KBM-7 (cell line): ENCODE data around the gene KRT6B.
"Not testable (repeated sequence)": the region's sequence is repeated elsewhere in the genome, so short reads cannot be mapped to it uniquely, and the experiment has no call there.

Source experiments
- DNase-seq: peaks from one replicate; pipeline ENCODE4 v3.0.0-alpha.2; 2015
- in situ Hi-C: fragments of 300-500 bp; cut with MboI; formaldehyde crosslinking; loops from 2 replicates; pipeline ENCODE4 v1.14.3; 2020; ENCODE audit warnings: low sequenced_read_pairs, low pct_unique_long_range_greater_than_20kb, mixed read lengths

Gene KRT6B

DNA sequence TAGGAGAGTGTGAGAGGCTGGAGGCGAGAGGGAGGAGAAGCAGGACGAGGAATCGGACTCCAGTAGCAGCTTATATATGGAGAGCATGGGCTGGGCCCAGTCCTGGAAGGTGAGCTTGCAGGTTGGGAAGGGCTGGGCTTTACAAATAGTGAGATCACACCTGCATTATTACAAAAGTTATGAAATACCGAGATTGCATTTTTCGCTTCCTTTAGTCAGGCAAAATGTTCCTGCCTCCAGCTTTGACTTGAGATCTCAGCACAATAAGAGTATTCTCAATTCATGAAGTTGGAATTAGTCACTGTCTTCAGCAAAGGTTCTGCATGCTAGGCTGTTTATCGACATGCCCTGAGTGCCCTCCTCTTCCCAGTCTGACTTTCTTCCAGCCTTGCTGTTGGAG lies at the start of gene KRT6B:
Gene KRT6B, minus strand, starts transcription at position 46 of the 400 bp plus-strand sequence. CDS start 68 bp downstream, outside the sequence.
- in situ Hi-C loops, result no loop called here
- no peak for DNase-seq

GRCh38 chr12:52501490-52501889 lies 49.5 kb upstream of the KRT6B start:
- in situ Hi-C loops, result no loop called here
- no peak for DNase-seq

GRCh38 chr12:52500574-52500973 lies 48.6 kb upstream of the KRT6B start:
- in situ Hi-C loops, DNase-seq: not testable (repeated sequence)

- in situ Hi-C loops, result no loop called here
- DNase-seq, result no peak
These were observed 48.0 kb upstream of the KRT6B start for GRCh38 chr12:52499806-52500560.

DNA sequence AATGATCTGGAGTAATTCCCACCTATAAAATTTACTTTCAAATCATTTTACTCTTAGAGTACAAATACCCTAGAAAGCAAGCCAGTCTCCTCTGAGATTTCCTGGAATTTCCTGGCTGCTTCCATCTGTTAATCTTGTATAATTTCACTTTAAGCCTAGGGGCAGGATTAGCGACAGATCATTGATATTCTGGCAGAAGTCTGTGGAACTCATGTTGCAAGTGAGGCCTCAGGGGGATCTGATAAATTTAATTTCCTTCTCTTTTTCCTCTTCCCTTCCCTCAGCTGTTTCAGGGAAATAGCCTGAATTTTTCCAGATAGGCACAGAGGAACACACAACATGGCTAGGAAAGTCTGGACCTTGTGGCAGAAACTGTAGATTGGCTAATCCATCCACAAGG lies 47.0 kb upstream of the KRT6B start:
- no peak for DNase-seq
- in situ Hi-C loops, result no loop called here

DNA sequence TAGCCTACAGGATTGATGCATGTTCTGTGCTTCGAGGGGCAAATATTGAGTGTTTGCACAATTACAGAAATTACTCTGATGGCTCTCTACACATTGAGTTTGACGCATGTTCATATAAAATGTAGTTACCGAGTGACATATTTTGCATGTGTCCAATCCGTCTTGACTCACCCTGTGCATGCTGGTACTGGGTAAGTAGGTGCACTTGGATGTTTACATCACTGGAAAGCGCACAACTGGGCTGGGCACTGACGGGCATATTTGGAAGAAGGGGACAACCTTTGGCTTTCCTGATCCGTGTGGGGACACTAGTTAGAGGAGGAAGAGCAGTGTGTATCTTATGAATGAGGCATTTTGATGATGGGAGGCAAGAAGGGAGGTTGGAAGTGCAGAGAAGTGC lies 46.0 kb upstream of the KRT6B start:
- in situ Hi-C loops, result no loop called here
- no peak for DNase-seq

GRCh38 chr12:52496590-52497071 lies 44.7 kb upstream of the KRT6B start:
- no peak for DNase-seq
- in situ Hi-C loops, result no loop called here

DNA sequence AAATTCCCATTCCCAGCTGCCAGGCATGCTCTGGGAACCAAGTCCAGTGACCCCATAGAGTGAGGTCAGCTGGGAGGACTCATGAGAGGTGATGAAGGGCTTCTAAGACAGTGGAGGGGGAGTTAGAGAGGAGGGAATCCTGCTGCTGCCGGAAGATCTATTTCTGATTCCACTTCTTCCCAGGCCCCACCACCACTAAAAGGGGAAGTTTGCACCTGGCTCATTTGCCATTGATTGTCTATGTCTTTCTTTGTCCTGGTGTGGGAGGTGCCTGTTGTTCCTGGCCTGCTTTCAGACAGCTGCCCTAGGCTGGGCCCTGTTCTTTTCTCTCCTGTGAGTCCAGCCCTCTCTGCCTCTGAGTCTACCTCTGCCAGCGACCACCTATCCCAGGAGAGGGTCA lies 44.1 kb upstream of the KRT6B start:
- in situ Hi-C loops, result no loop called here
- DNase-seq, result peak; percentile 38

- in situ Hi-C loops, result no loop called here
- DNase-seq, result peak; percentile 36
These were observed 43.4 kb upstream of the KRT6B start for GRCh38 chr12:52495389-52495788.

GRCh38 chr12:52494518-52494917 lies 42.6 kb upstream of the KRT6B start:
- in situ Hi-C loops, result no loop called here
- no peak for DNase-seq

DNA sequence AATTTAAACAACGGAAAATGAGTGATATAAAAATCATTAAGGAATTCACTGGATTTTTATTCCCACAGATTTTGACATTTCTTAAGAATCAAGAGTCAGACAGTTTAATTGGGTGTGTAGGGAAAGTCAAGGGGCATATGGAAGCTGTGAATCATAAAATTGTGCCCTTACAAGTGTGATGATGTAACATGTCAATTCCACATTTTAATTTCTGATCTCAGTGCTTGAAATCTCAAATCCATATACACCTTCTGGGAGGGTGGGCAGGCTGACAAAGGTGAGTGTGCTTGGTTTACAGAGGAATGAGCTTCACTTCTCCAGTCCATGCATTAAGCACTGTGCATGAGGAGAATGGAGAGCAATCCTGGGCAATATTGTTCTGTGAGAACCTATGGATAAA lies 42.2 kb upstream of the KRT6B start:
- DNase-seq, result no peak
- in situ Hi-C loops, result no loop called here

- DNase-seq, result no peak
- in situ Hi-C loops, result no loop called here
These were observed 41.2 kb upstream of the KRT6B start, which contains the start of gene KRT6A for GRCh38 chr12:52493172-52493571. KRT6A (minus strand) TSS chr12:52493257; CDS start chr12:52493188, 69 bp downstream.

DNA sequence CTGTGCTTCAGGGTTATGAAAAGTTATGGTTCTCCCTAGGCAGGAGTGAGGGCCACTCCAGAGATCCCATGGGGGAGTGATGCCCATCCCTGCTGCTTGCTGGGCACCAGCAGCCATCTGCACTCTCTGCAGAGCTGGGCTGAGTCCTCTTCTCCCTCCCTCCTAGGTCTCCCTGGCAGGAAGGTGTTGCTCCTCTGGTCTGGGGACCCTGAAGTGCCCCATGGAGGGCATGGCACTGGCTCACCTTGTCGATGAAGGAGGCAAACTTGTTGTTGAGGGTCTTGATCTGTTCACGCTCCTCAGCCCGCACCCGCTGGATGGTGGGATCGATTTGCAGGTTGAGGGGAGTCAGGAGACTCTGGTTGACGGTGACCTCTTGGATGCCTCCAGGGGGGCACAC lies 40.5 kb upstream of the KRT6B start:
- DNase-seq, in situ Hi-C loops: not testable (repeated sequence)

DNA sequence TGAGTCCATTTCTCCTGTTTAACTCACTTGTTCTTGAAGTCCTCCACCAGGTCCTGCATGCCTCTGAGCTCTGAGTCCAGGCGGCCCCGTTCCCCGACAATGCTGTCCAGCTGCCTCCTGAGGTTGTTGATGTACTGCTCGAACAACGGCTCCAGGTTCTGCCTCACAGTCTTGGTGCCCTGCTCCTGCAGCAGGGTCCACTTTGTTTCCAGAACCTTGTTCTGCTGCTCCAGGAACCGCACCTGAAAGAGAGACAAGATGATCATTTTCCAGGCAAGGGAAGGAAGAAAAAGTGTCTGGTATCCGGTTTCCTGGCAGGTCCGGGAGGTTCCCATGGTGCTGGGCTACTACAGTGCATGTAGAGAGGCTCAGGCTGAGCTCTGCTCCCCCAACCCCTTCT lies 39.5 kb upstream of the KRT6B start:
- in situ Hi-C loops, result not testable (repeated sequence)

GRCh38 chr12:52488736-52489135 lies 36.8 kb upstream of the KRT6B start:
- in situ Hi-C loops, result no loop called here
- no peak for DNase-seq

More for the DNA sequence above, 39.5 kb upstream of the KRT6B start:
- not testable (repeated sequence) for DNase-seq

GRCh38 chr12:52487744-52488443 lies 35.9 kb upstream of the KRT6B start:
- DNase-seq, in situ Hi-C loops: not testable (repeated sequence)

GRCh38 chr12:52487211-52487610 lies 35.3 kb upstream of the KRT6B start:
- in situ Hi-C loops, result no loop called here
- no peak for DNase-seq

DNA sequence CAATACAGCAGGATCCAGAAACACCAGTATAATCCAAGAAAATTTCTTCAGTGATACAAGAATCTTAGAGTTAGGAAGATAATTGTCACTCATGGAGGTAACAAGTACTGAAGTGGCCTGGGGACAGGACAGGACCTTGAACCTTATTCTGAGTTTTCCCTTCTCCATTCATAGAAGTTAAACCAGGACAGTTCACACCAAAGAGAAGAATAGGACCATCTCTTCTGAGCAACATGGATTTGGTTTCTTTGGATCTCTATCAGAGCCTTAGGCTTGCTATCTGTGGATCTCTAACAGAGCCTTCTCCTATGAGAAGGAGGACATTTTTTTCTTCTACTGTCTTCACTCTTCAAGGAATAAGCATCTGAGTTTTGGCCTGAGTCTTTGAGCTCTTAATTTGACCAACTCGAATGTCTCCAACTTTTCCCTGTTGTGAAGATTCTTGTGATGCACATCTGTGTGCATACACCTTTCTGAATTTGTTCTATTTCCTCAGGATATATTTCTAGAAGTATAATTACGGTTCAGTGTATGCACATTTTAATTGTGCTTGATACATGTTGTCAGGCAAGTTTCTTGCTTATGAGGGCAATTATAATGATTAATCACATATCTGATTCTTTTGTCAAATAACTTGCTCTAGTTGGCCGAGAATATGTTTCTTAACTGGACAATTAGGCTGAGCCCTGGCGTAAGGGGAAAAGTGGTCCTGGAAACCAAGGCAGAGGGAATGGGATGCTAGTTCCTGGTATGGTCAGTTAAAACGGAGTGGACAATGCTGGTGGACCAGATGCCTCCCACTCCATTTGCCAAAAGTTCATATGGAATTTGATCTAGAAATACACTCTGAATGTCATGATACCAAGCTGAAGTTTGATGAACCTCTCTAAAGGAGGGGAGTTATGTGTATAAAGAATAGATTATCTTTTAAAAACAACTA lies 34.5 kb upstream of the KRT6B start:
- in situ Hi-C loops, result no loop called here
- no peak for DNase-seq

GRCh38 chr12:52480073-52480472 lies 28.1 kb upstream of the KRT6B start:
- no peak for DNase-seq
- in situ Hi-C loops, result no loop called here
